GM23338 (cell line): ENCODE results near the gene MET. TPM values are rescaled to one million over a fixed set of nuclear protein-coding genes. Genes with fewer than 3 reads are reported as not detected.

Experiments
- ATAC-seq: fragments of 200-7000 bp; cut with Tn5 transposase; 3 replicates; pipeline ENCODE4 v1.9.1; 2020
- DNase-seq: peaks from one replicate; pipeline ENCODE4 v3.0.0-alpha.2; 2015; ENCODE audit warnings: low spot score
- H2AFZ ChIP-seq: fragments of 200-600 bp; sonication (generic); 2 replicates; pipeline ENCODE4 v1.8.0; 2016; ENCODE audit warnings: antibody characterized with exemption, mild to moderate bottlenecking, moderate library complexity
- H3F3A ChIP-seq: fragments of 200-600 bp; sonication (generic); replicated peaks from 2 replicates; pipeline ENCODE4 v1.8.0; 2017; ENCODE audit warnings: antibody characterized with exemption, mixed run types, low read depth
- H3K27ac ChIP-seq: fragments of 200-600 bp; sonication (generic); 2 replicates; pipeline ENCODE4 v1.6.1; 2016; ENCODE audit warnings: low read depth
- H3K27me3 ChIP-seq: fragments of 200-600 bp; sonication (generic); 2 replicates; pipeline ENCODE4 v1.8.0; 2016; ENCODE audit warnings: mild to moderate bottlenecking, mixed run types, moderate library complexity; ENCODE audit not compliant: insufficient read depth
- H3K36me3 ChIP-seq: fragments of 200-600 bp; sonication (generic); 2 replicates; pipeline ENCODE4 v1.8.0; 2016; ENCODE audit warnings: mild to moderate bottlenecking; ENCODE audit not compliant: insufficient read depth
- H3K4me1 ChIP-seq: fragments of 200-600 bp; sonication (generic); 2 replicates; pipeline ENCODE4 v1.8.0; 2016; ENCODE audit warnings: mild to moderate bottlenecking, moderate library complexity; ENCODE audit not compliant: insufficient read depth
- H3K4me2 ChIP-seq: fragments of 200-600 bp; sonication (generic); 2 replicates; pipeline ENCODE4 v1.7.1; 2017; ENCODE audit warnings: mixed run types
- H3K4me3 ChIP-seq: fragments of 200-600 bp; sonication (generic); 2 replicates; pipeline ENCODE4 v1.6.1; 2016; ENCODE audit warnings: mixed run types
- H3K79me2 ChIP-seq: fragments of 200-600 bp; sonication (generic); replicated peaks from 2 replicates; pipeline ENCODE4 v1.8.0; 2017; ENCODE audit warnings: mild to moderate bottlenecking; ENCODE audit not compliant: insufficient read depth
- H3K9me2 ChIP-seq: fragments of 200-600 bp; sonication (generic); 2 replicates; pipeline ENCODE4 v1.8.0; 2017; ENCODE audit not compliant: insufficient read depth
- H4K20me1 ChIP-seq: fragments of 200-600 bp; sonication (generic); replicated peaks from 2 replicates; pipeline ENCODE4 v1.8.0; 2017; ENCODE audit warnings: mild to moderate bottlenecking; ENCODE audit not compliant: insufficient read depth
- H3K27ac Mint-ChIP-seq: 2 replicates; pipeline ENCODE4 v1.8.0; 2020; ENCODE audit warnings: inconsistent platforms, mild to moderate bottlenecking, moderate library complexity, mixed read lengths
- H3K27me3 Mint-ChIP-seq: 3 replicates; pipeline ENCODE4 v1.8.0; 2022; ENCODE audit warnings: low read depth, mild to moderate bottlenecking, moderate library complexity, mixed read lengths, inconsistent platforms; ENCODE audit not compliant: insufficient read depth, poor library complexity
- H3K36me3 Mint-ChIP-seq: 3 replicates; pipeline ENCODE4 v1.8.0; 2021; ENCODE audit warnings: low read depth, mild to moderate bottlenecking, inconsistent platforms, moderate library complexity, mixed read lengths
- H3K4me1 Mint-ChIP-seq: 3 replicates; pipeline ENCODE4 v1.8.0; 2020; ENCODE audit warnings: mild to moderate bottlenecking, inconsistent platforms, mixed read lengths
- H3K4me3 Mint-ChIP-seq: 3 replicates; pipeline ENCODE4 v1.8.0; 2021; ENCODE audit warnings: moderate library complexity, mild to moderate bottlenecking, inconsistent platforms, mixed read lengths
- H3K9me3 Mint-ChIP-seq: 3 replicates; pipeline ENCODE4 v1.8.0; 2020; ENCODE audit warnings: moderate library complexity, mild to moderate bottlenecking, inconsistent platforms, mixed read lengths
- CREB1 ChIP-seq: fragments of 250-450 bp; sonication (Bioruptor Pico); IDR thresholded peaks from 2 replicates; pipeline ENCODE4 v1.5.0; 2020; ENCODE audit warnings: low read depth, mild to moderate bottlenecking, moderate library complexity
- EZH2 ChIP-seq: fragments of 200-600 bp; sonication (generic); IDR thresholded peaks from one replicate; pipeline ENCODE4 v1.8.0; 2017; ENCODE audit warnings: antibody characterized with exemption, mild to moderate bottlenecking, low read depth; ENCODE audit not compliant: unreplicated experiment
- EZH2phosphoT487 ChIP-seq: fragments of 200-600 bp; sonication (generic); IDR thresholded peaks from one replicate; pipeline ENCODE4 v1.8.1; 2018; ENCODE audit warnings: antibody characterized with exemption; ENCODE audit not compliant: unreplicated experiment
- JUNB ChIP-seq: IDR thresholded peaks from one replicate; pipeline ENCODE4 v1.6.1; 2016; ENCODE audit warnings: antibody characterized with exemption; ENCODE audit not compliant: unreplicated experiment
- NANOG ChIP-seq: IDR thresholded peaks from 2 replicates; pipeline ENCODE4 v1.6.1; 2016; ENCODE audit warnings: antibody characterized with exemption, borderline replicate concordance
- POLR2AphosphoS5 ChIP-seq: IDR thresholded peaks from 2 replicates; pipeline ENCODE4 v1.6.1; 2016; ENCODE audit warnings: antibody characterized with exemption, low read depth
- STAT1 ChIP-seq: IDR thresholded peaks from one replicate; pipeline ENCODE4 v1.6.1; 2016; ENCODE audit warnings: antibody characterized with exemption; ENCODE audit not compliant: unreplicated experiment
- ZNF114 ChIP-seq: fragments of 250-450 bp; sonication (Bioruptor Pico); IDR thresholded peaks from 2 replicates; pipeline ENCODE4 v1.5.0; 2020; ENCODE audit warnings: mild to moderate bottlenecking, moderate library complexity
- ZNF331 ChIP-seq: fragments of 250-450 bp; sonication (Bioruptor Pico); IDR thresholded peaks from 2 replicates; pipeline ENCODE4 v1.5.0; 2020; ENCODE audit warnings: low read depth, mild to moderate bottlenecking, moderate library complexity
- polyA plus RNA-seq: library from polyadenylated mRNA; unstranded; fragments of >200 nt; fragmentation: Nextera tagmentation; extraction: Ambion mirVana; gene quantifications from 2 replicates; pipeline ENCODE4 v1.2.1, GENCODE V29; 2016
- total RNA-seq: library from RNA; depleted of rRNA; stranded (reverse); fragments of >200 nt; shearing (Covaris generic); gene quantifications from 2 replicates; pipeline ENCODE4 v1.2.3, GENCODE V29; 2014
- TF ChIP-seq, protein P1 (sequence below), 2 experiments: fragments of 200-600 bp in 1 of 2; sonication (generic) in 1 of 2; conservative IDR thresholded peaks; 2 replicates each; pipeline versions ENCODE4 v1.5.1 to v1.6.1; 2016 to 2017; ENCODE audit warnings: antibody characterized with exemption in 2 of 2, low read depth in 2 of 2, mild to moderate bottlenecking in 2 of 2, moderate library complexity in 1 of 2
- TF ChIP-seq, protein P2 (sequence below): fragments of 250-450 bp; sonication (Bioruptor Pico); IDR thresholded peaks from 2 replicates; pipeline ENCODE4 v1.5.0; 2020; ENCODE audit warnings: mild to moderate bottlenecking, moderate library complexity

MET gene
- total and polyA plus RNA-seq, 2 experiments from 2014 or later, result 4.8 to 23.1 TPM

DNA sequence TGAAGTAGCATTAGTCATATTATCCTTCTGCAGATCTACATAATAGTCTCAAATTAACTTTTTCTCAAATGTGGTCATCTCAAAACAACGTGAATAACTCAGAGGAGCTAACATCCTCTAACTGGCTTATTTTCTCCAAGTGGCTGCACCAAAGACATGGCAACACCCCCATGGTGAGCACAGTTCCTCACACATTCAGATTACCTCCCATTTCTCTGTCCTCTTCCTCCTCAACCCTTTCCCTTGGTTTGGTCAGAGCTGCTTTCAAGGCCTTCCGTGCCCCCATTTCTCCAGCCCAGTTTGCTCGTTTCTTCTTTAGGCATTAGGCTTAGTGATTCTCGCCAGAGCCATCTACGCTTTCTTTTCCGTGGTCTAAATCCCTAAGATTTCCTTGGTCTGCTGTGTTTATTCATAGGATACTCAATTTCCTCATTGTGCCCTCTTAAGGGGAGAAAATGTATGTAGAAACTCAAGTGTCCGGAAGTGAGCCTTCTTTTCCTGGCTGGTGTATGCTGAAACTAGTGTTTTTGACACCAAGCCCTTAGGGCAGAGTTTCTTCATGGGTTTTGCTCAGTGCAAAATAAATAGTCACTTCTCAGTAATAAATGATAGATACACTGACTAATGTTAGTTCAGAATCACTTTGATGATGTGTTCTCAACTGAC lies 2.6 kb downstream of the MET start (continued):
- TF ChIP-seq JUNB, result no peak
- TF ChIP-seq, protein P1, sequence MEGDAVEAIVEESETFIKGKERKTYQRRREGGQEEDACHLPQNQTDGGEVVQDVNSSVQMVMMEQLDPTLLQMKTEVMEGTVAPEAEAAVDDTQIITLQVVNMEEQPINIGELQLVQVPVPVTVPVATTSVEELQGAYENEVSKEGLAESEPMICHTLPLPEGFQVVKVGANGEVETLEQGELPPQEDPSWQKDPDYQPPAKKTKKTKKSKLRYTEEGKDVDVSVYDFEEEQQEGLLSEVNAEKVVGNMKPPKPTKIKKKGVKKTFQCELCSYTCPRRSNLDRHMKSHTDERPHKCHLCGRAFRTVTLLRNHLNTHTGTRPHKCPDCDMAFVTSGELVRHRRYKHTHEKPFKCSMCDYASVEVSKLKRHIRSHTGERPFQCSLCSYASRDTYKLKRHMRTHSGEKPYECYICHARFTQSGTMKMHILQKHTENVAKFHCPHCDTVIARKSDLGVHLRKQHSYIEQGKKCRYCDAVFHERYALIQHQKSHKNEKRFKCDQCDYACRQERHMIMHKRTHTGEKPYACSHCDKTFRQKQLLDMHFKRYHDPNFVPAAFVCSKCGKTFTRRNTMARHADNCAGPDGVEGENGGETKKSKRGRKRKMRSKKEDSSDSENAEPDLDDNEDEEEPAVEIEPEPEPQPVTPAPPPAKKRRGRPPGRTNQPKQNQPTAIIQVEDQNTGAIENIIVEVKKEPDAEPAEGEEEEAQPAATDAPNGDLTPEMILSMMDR (conservative IDR thresholded peaks at IDR 0.05; ENCODE audit: low read depth in 2 of 2), result no peak
- TF ChIP-seq EZH2, result no peak
- TF ChIP-seq ZNF114 (CRISPR knock-in tag), result no peak
- no peak for TF ChIP-seq STAT1

DNA sequence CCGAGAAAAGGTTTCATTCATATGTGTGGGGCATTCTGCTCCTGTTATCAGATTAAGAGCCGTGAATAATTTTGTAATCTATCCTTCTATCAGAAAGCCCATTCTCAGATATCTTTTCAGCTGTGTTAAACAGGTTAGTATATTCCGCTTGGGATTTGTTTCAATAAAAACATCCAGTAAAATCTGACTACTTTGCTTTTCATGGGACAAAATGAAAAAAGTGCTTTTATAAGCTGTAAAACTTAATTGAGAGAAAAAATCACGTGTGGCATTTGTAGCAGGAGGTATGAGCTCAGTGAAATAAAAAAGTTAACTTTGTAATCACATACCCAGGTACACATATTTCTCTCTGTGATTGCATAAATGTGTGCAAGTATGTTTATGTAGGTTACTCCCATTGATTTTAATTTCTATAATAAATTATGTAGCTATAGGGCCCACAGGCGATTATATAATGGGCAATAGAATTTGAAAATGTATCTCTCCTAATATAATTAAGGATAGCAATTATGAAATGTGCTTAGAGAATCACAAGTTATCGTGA lies 3.9 kb downstream of the MET start:
- Histone ChIP-seq H2AFZ (no peak overlapping the region), H3K4me1 (peaks cover 38% of the 10 kb centered on the region), H3K4me3 (no peak overlapping the region), H3K36me3 (no peaks in the 10 kb centered on the region), H3K27ac (no peak overlapping the region), H3K27me3 (peaks cover 25% of the 10 kb centered on the region), H3K9me2 (no peaks in the 10 kb centered on the region), H3K79me2 (0 out of 2 replicates have a peak, but pooled peaks cover 3% of the 10 kb centered on the region), H4K20me1 (no peaks in the 10 kb centered on the region), H3F3A (no peaks in the 10 kb centered on the region), H3K4me2 (no peak overlapping the region)
- DNase-seq (no peak), ATAC-seq (no peak)
- no peaks in the 10 kb centered on the region for H3K36me3 Mint-ChIP-seq
- H3K27ac Mint-ChIP-seq, result no peak overlapping the region
- H3K4me3 Mint-ChIP-seq, result no peak overlapping the region
- peaks cover 13% of the 10 kb centered on the region for H3K27me3 Mint-ChIP-seq
- H3K9me3 Mint-ChIP-seq, result no peaks in the 10 kb centered on the region
- peaks cover 27% of the 10 kb centered on the region for H3K4me1 Mint-ChIP-seq
- TF ChIP-seq POLR2AphosphoS5 (no peak), ZNF331 (no peak), NANOG (no peak), CREB1 (CRISPR knock-in tag) (no peak), EZH2phosphoT487 (no peak), ZNF114 (CRISPR knock-in tag) (no peak)
- TF ChIP-seq, protein P1 (conservative IDR thresholded peaks at IDR 0.05; ENCODE audit: low read depth in 2 of 2), result no peak
- TF ChIP-seq, protein P2, sequence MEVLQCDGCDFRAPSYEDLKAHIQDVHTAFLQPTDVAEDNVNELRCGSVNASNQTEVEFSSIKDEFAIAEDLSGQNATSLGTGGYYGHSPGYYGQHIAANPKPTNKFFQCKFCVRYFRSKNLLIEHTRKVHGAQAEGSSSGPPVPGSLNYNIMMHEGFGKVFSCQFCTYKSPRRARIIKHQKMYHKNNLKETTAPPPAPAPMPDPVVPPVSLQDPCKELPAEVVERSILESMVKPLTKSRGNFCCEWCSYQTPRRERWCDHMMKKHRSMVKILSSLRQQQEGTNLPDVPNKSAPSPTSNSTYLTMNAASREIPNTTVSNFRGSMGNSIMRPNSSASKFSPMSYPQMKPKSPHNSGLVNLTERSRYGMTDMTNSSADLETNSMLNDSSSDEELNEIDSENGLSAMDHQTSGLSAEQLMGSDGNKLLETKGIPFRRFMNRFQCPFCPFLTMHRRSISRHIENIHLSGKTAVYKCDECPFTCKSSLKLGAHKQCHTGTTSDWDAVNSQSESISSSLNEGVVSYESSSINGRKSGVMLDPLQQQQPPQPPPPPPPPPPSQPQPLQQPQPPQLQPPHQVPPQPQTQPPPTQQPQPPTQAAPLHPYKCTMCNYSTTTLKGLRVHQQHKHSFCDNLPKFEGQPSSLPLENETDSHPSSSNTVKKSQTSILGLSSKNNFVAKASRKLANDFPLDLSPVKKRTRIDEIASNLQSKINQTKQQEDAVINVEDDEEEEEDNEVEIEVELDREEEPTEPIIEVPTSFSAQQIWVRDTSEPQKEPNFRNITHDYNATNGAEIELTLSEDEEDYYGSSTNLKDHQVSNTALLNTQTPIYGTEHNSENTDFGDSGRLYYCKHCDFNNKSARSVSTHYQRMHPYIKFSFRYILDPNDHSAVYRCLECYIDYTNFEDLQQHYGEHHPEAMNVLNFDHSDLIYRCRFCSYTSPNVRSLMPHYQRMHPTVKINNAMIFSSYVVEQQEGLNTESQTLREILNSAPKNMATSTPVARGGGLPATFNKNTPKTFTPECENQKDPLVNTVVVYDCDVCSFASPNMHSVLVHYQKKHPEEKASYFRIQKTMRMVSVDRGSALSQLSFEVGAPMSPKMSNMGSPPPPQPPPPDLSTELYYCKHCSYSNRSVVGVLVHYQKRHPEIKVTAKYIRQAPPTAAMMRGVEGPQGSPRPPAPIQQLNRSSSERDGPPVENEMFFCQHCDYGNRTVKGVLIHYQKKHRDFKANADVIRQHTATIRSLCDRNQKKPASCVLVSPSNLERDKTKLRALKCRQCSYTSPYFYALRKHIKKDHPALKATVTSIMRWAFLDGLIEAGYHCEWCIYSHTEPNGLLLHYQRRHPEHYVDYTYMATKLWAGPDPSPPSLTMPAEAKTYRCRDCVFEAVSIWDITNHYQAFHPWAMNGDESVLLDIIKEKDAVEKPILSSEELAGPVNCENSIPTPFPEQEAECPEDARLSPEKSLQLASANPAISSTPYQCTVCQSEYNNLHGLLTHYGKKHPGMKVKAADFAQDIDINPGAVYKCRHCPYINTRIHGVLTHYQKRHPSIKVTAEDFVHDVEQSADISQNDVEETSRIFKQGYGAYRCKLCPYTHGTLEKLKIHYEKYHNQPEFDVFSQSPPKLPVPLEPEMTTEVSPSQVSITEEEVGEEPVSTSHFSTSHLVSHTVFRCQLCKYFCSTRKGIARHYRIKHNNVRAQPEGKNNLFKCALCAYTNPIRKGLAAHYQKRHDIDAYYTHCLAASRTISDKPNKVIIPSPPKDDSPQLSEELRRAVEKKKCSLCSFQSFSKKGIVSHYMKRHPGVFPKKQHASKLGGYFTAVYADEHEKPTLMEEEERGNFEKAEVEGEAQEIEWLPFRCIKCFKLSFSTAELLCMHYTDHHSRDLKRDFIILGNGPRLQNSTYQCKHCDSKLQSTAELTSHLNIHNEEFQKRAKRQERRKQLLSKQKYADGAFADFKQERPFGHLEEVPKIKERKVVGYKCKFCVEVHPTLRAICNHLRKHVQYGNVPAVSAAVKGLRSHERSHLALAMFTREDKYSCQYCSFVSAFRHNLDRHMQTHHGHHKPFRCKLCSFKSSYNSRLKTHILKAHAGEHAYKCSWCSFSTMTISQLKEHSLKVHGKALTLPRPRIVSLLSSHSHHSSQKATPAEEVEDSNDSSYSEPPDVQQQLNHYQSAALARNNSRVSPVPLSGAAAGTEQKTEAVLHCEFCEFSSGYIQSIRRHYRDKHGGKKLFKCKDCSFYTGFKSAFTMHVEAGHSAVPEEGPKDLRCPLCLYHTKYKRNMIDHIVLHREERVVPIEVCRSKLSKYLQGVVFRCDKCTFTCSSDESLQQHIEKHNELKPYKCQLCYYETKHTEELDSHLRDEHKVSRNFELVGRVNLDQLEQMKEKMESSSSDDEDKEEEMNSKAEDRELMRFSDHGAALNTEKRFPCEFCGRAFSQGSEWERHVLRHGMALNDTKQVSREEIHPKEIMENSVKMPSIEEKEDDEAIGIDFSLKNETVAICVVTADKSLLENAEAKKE (CRISPR knock-in tag), result no peak
